GM21367 (cell line): ENCODE data around the gene ZNF598.
"Not testable (repeated sequence)": the region's sequence is repeated elsewhere in the genome, so short reads cannot be mapped to it uniquely, and the experiment has no call there.

Experiments used
- ATAC-seq: cut with Tn5 transposase; IDR thresholded peaks from one replicate; pipeline ENCODE4 v1.9.1; 2021; ENCODE audit not compliant: unreplicated experiment

Gene ZNF598

GRCh38 chr16:2028620-2029220 lies 19.1 kb upstream of the ZNF598 start:
- no peak for ATAC-seq

- no peak for ATAC-seq
Observed at GRCh38 chr16:2028146-2028545, 18.5 kb upstream of the ZNF598 start.

- ATAC-seq: no peak
Observed at GRCh38 chr16:2027024-2028010, 17.7 kb upstream of the ZNF598 start.

GRCh38 chr16:2026461-2027023 lies 16.9 kb upstream of the ZNF598 start, which contains the start of gene NHERF2:
Gene NHERF2 (plus strand): TSS chr16:2026902. CDS start chr16:2027006, 104 bp downstream.
- no peak for ATAC-seq

- ATAC-seq: no peak
Observed at GRCh38 chr16:2025878-2026460, 16.3 kb upstream of the ZNF598 start.

GRCh38 chr16:2025251-2025650 lies 15.6 kb upstream of the ZNF598 start:
- ATAC-seq: no peak

- no peak for ATAC-seq
Observed at GRCh38 chr16:2024032-2024420, 14.4 kb upstream of the ZNF598 start.

GRCh38 chr16:2023092-2024031 lies 13.7 kb upstream of the ZNF598 start:
- ATAC-seq: no peak

GRCh38 chr16:2022723-2023091 lies 13.1 kb upstream of the ZNF598 start:
- ATAC-seq: no peak

GRCh38 chr16:2019921-2020831 lies 10.6 kb upstream of the ZNF598 start:
- no peak for ATAC-seq

GRCh38 chr16:2019518-2019920 lies 9.9 kb upstream of the ZNF598 start, which contains the start of gene NPW:
Gene NPW (plus strand): TSS chr16:2019785.
- no peak for ATAC-seq

GRCh38 chr16:2016407-2016922 lies 6.8 kb upstream of the ZNF598 start:
- no peak for ATAC-seq

GRCh38 chr16:2015947-2016208 lies 6.3 kb upstream of the ZNF598 start:
- ATAC-seq: no peak

GRCh38 chr16:2015117-2015946 lies 5.7 kb upstream of the ZNF598 start:
- ATAC-seq: no peak

GRCh38 chr16:2013527-2013926 lies 3.9 kb upstream of the ZNF598 start:
- no peak for ATAC-seq

- ATAC-seq: not testable (repeated sequence)
Observed at GRCh38 chr16:2011726-2012125, 2.1 kb upstream of the ZNF598 start.

GRCh38 chr16:2009164-2009711 lies 383 bp downstream of the ZNF598 start:
- ATAC-seq: no peak

- no peak for ATAC-seq
Observed at GRCh38 chr16:2008631-2009163, 924 bp downstream of the ZNF598 start.
